Measurements from ENCODE around the gene CXorf58.

DNA sequence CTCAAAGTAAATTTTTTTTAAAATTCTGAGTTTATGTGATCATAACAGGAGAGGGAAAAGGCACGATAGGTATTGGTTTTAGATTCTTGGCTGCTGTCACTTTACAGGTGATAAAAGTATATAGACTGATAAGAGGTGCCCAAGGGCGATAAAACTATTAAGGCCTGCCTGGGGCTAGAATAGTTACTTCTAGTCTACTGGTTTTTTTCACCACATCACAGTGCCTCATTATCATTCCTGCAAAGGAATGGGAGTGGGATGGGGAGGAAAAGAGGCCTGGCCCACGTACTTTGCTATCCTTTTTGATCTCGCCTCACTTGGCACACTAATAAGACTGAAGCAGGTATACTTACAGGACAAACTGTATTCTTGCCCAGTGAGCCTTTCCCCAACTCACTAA lies 46.6 kb downstream of the CXorf58 start:
- no peak for TF ChIP-seq POLR2AphosphoS5 (IDR thresholded peaks at IDR 0.05; ENCODE audit: insufficient read depth in 1 of 2, low read depth in 1 of 2)
- TF ChIP-seq, protein P1, sequence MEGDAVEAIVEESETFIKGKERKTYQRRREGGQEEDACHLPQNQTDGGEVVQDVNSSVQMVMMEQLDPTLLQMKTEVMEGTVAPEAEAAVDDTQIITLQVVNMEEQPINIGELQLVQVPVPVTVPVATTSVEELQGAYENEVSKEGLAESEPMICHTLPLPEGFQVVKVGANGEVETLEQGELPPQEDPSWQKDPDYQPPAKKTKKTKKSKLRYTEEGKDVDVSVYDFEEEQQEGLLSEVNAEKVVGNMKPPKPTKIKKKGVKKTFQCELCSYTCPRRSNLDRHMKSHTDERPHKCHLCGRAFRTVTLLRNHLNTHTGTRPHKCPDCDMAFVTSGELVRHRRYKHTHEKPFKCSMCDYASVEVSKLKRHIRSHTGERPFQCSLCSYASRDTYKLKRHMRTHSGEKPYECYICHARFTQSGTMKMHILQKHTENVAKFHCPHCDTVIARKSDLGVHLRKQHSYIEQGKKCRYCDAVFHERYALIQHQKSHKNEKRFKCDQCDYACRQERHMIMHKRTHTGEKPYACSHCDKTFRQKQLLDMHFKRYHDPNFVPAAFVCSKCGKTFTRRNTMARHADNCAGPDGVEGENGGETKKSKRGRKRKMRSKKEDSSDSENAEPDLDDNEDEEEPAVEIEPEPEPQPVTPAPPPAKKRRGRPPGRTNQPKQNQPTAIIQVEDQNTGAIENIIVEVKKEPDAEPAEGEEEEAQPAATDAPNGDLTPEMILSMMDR (IDR thresholded peaks at IDR 0.05): no peak

Data from vagina (tissue), 2 donors.